HG03571 (cell line): ENCODE measurements around the gene WDR27.
"Not testable (repeated sequence)": the region's sequence is repeated elsewhere in the genome, so short reads cannot be mapped to it uniquely, and the experiment has no call there.

Source experiments
- ATAC-seq: cut with Tn5 transposase; IDR thresholded peaks from one replicate; pipeline ENCODE4 v1.9.1; 2021; ENCODE audit not compliant: unreplicated experiment

WDR27 gene

GRCh38 chr6:169491482-169491881 lies 210.3 kb downstream of the WDR27 start:
- ATAC-seq, result no peak

- no peak for ATAC-seq
Observed at GRCh38 chr6:169490830-169491229, 211.0 kb downstream of the WDR27 start.

- no peak for ATAC-seq
Observed at GRCh38 chr6:169490246-169490641, 211.6 kb downstream of the WDR27 start.

- ATAC-seq, result no peak
Observed at GRCh38 chr6:169489563-169490245, 212.1 kb downstream of the WDR27 start.

- no peak for ATAC-seq
Observed at GRCh38 chr6:169487579-169488436, 214.0 kb downstream of the WDR27 start.

DNA sequence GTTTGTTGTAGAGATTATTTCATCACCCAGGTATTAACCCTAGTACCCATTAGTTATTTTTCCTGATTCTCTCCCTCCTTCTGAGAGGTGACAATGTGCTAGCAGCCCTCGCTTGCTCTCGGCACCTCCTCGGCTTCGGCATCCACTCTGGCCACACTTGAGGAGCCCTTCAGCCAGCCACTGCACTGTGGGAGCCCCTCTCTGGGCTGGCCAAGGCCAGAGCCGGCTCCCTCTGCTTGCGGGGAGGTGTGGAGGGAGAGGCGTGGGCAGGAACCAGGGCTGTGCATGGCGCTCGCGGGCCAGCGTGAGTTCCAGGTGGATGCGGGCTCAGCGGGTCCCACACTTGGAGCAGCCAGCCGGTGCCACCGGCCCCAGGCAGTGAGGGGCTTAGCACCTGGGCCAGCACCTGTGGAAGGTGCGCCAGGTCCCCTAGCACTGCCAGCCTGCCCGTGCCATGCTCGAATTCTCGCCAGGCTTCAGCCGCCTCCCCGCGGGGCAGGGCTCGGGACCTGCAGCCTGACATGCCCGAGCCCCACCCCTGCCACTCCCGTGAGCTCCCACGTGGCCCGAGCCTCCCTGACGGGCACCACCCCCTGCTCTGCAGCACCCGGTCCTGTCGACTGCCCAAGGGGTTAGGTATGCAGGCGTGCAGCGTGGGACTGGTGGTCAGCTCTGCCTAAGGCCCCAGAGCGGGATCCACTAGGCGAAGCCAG lies 221.9 kb downstream of the WDR27 start:
- ATAC-seq, result no peak

DNA sequence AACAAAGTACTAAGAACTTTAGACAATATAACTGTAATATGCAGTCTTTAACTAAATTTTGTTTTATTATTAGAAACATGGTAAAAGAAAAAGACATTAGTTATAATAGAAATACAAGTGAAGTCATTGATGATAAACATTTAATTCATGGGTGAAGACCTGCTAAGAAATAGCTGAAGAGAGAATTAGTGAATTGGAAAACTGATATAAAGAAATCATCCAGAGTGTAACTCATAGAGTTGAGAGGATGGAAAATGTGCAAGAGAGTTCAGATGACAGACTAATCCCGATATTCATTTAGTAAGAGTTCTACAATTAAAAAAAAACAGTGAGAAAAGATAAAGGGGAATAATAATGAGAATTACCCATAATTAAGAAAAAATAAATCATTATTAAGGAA lies 227.5 kb downstream of the WDR27 start:
- ATAC-seq, result no peak

- ATAC-seq, result no peak
Observed at GRCh38 chr6:169473663-169474062, 228.2 kb downstream of the WDR27 start.

GRCh38 chr6:169472786-169473416 lies 228.9 kb downstream of the WDR27 start:
- no peak for ATAC-seq

DNA sequence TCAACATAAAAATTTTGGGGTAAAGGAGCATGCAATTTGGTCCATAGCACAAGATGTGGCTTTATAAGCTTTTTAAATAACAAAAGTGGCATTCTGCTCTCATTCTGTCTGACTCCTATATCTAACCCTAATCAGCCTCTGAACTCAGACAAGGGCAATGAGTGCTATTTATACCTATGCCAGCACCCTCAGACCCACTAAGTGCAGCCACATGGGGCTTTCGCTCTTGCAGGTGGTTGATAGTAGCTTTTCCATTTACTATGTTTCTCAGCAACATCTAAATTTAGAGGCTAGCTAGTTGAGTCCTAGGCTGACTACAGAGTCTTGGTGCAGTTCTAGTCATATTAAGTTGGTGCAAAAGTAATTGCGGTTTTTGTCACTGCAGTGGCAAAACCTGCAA lies 231.0 kb downstream of the WDR27 start:
- no peak for ATAC-seq

GRCh38 chr6:169469028-169469427 lies 232.8 kb downstream of the WDR27 start:
- ATAC-seq, result no peak

- ATAC-seq, result not testable (repeated sequence)
Observed at GRCh38 chr6:169467755-169468154, 234.1 kb downstream of the WDR27 start.

DNA sequence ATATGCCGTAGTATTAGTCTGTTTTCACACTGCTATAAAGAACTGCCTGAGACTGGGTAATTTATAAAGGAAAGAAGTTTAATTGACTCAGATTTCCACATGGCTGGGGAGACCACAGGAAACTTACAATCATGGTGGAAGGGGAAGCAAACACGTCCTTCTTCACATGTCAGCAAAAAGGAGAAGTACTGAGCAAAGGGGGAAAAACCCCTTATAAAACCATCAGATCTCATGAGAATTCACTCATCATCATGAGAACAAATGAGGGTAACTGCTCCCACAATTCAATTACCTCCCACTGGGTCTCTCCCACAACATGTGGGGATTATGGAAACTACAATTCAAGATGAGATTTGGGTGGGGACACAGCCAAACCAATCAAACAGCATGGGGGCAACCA lies 235.6 kb downstream of the WDR27 start:
- not testable (repeated sequence) for ATAC-seq

DNA sequence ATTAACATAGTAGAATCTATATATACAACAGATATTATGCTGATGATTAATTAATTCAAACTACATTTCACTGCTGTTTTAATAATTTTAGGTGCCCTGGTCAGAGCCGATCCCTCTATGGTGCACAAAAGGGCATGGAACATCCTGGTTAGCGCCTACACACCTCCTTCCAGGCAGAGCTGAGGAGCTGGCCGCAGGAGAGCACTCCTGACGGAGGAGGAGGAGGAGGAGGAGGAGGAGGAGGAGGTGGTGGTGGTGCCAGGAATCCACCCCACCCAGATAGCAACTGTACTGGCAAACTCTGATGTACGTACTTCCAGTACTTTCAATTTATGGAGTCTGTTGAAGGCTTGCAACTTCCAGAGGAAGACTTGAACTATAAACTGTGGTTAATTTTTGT lies 244.1 kb downstream of the WDR27 start:
- ATAC-seq, result no peak

DNA sequence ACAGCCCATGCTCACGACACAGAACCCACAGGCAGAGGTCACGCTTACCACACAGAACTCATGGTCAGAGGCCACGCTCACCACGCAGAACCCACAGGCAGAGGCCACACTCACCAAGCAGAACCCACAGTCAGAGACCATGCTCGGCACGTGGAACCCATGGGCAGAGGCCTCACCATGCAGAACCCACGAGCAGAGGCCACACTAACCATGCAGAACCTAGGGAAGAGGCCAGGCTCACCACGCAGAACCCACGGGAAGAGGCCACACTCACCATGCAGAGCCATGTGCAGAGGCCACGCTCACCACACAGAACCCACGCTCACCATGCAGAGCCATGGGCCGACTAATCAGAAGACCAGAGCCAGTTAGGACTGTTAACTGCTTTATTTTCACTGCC lies 245.0 kb downstream of the WDR27 start:
- ATAC-seq, result no peak

DNA sequence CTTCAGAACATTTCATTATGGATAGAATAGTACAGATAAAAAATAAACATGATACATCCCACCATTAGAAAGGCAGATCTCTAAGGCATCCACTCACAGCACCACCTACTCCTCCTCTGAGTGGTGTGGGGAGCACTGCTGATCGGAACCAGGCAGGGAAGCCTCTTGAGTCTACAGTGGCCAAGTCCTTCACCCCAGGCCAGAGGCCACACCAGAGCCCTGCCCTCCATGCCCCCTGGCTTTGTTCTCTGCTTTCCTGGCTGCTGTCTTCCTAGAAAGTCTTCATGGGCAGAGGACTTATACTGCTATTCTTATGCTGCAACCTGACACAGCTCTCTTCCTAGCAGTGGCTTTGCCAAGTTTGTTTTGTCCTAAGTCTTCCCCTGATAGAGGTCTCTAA lies 246.4 kb downstream of the WDR27 start:
- no peak for ATAC-seq

- ATAC-seq, result no peak
Observed at GRCh38 chr6:169454872-169455204, 247.0 kb downstream of the WDR27 start.

- no peak for ATAC-seq
Observed at GRCh38 chr6:169454204-169454871, 247.5 kb downstream of the WDR27 start.

DNA sequence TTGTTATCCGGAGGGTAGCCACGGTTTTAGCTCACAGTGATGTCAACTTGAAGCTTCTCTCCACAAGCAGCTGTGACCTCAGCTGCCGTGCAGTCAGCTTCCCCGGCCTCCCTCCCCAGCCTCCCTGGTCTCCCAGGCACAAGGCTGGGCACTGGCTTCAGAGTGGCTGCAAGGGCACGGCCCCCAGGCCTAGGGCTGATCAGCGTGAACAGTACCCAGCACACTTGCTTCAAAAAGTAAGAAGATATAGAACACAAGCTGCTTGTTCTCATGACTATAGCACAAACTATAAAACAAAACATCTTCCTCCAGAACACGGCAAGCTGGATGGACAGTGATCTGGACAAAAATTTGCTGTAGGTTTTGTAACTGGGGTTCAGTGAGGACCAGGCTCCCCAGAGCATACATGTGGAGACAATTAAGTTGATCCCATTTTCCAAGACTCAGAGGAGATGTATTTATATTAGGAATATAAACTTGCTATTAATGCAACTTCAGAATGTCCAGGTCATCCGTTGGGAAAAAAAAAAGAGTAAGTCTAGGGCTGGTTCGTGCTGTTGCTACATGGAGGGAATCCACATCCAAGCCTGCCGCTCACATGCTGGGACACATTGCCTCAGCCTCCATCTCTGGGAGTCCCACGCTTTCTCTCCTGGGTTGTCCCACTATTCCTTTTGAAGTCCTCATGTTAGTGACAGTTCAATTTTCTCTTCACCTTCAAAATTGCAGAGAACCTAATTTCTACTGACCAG lies 248.8 kb downstream of the WDR27 start:
- ATAC-seq, result no peak
